ENCODE measurements around the gene OGFR.

Gene OGFR

GRCh38 chr20:62831854-62832211, 27.2 kb downstream of the OGFR start:
- no peaks in the 10 kb centered on the region for H3K79me2 ChIP-seq (ENCODE audit: insufficient read depth, low read depth)
- peaks cover 34% of the 10 kb centered on the region for H3K4me1 ChIP-seq (ENCODE audit: low read depth, poor library complexity, severe bottlenecking)
- no peak overlapping the region for H3K4me3 ChIP-seq (IDR thresholded peaks at IDR 0.05; ENCODE audit: insufficient read depth, low read depth, low read length)
- H4K20me1 ChIP-seq (ENCODE audit: insufficient read depth) = no peaks in the 10 kb centered on the region
- TF ChIP-seq CTCF (conservative IDR thresholded peaks at IDR 0.05; ENCODE audit: low read depth, low read length) = no peak
- peak overlapping the region; percentile 66 for H2AFZ ChIP-seq (ENCODE audit: low read depth)
- H3K9ac ChIP-seq = peak overlapping the region; percentile 25; the same call in 1 of the 2 replicates
- H3K27me3 ChIP-seq (ENCODE audit: insufficient read depth, low read depth) = no peaks in the 10 kb centered on the region
- no peaks in the 10 kb centered on the region for H3K36me3 ChIP-seq (ENCODE audit: insufficient read depth)
- H3K27ac ChIP-seq = peak overlapping the region; percentile 85
- H3K4me2 ChIP-seq = peak overlapping the region; percentile 64

GRCh38 chr20:62832212-62832922, 27.7 kb downstream of the OGFR start:
- Histone ChIP-seq H3K27me3 (ENCODE audit: insufficient read depth, low read depth) (no peaks in the 10 kb centered on the region), H3K9ac (peak overlapping the region; percentile 57; the same call in 1 of the 2 replicates), H3K27ac (peak overlapping the region; percentile 85), H3K36me3 (ENCODE audit: insufficient read depth) (no peaks in the 10 kb centered on the region), H2AFZ (ENCODE audit: low read depth) (peak overlapping the region; percentile 66), H3K4me2 (peak overlapping the region; percentile 64), H3K79me2 (ENCODE audit: insufficient read depth, low read depth) (no peaks in the 10 kb centered on the region), H3K4me3 (IDR thresholded peaks at IDR 0.05; ENCODE audit: insufficient read depth, low read depth, low read length) (no peak overlapping the region), H4K20me1 (ENCODE audit: insufficient read depth) (no peaks in the 10 kb centered on the region), H3K4me1 (ENCODE audit: low read depth, poor library complexity, severe bottlenecking) (peaks cover 38% of the 10 kb centered on the region)
- TF ChIP-seq CTCF (conservative IDR thresholded peaks at IDR 0.05; ENCODE audit: low read depth, low read length) = no peak; the same call in 1 of the 2 replicates

GRCh38 chr20:62832951-62833391, 28.3 kb downstream of the OGFR start:
- H3K27ac ChIP-seq = peak overlapping the region; percentile 85
- H3K27me3 ChIP-seq (ENCODE audit: insufficient read depth, low read depth) = no peaks in the 10 kb centered on the region

GRCh38 chr20:62834967-62835730, 30.5 kb downstream of the OGFR start:
- no peak overlapping the region for H3K9ac ChIP-seq
- no peak overlapping the region for H3K4me2 ChIP-seq
- H3K4me1 ChIP-seq (ENCODE audit: low read depth, poor library complexity, severe bottlenecking) = peaks cover 56% of the 10 kb centered on the region
- H3K4me3 ChIP-seq (IDR thresholded peaks at IDR 0.05; ENCODE audit: insufficient read depth, low read depth, low read length) = no peak overlapping the region
- TF ChIP-seq CTCF (conservative IDR thresholded peaks at IDR 0.05; ENCODE audit: low read depth, low read length) = no peak
- no peak overlapping the region for H2AFZ ChIP-seq (ENCODE audit: low read depth)
- no peak overlapping the region for H3K27ac ChIP-seq
- no peaks in the 10 kb centered on the region for H3K36me3 ChIP-seq (ENCODE audit: insufficient read depth)
- H4K20me1 ChIP-seq (ENCODE audit: insufficient read depth) = no peaks in the 10 kb centered on the region
- no peaks in the 10 kb centered on the region for H3K27me3 ChIP-seq (ENCODE audit: insufficient read depth, low read depth)
- H3K79me2 ChIP-seq (ENCODE audit: insufficient read depth, low read depth) = no peaks in the 10 kb centered on the region

More at GRCh38 chr20:62832951-62833391, 28.3 kb downstream of the OGFR start:
- Histone ChIP-seq H3K79me2 (ENCODE audit: insufficient read depth, low read depth) (no peaks in the 10 kb centered on the region), H3K4me2 (peak overlapping the region; percentile 64), H3K4me1 (ENCODE audit: low read depth, poor library complexity, severe bottlenecking) (peaks cover 43% of the 10 kb centered on the region), H3K9ac (peak overlapping the region; percentile 57), H3K36me3 (ENCODE audit: insufficient read depth) (no peaks in the 10 kb centered on the region), H3K4me3 (IDR thresholded peaks at IDR 0.05; ENCODE audit: insufficient read depth, low read depth, low read length) (no peak overlapping the region), H4K20me1 (ENCODE audit: insufficient read depth) (no peaks in the 10 kb centered on the region), H2AFZ (ENCODE audit: low read depth) (peak overlapping the region; percentile 66)
- TF ChIP-seq CTCF (conservative IDR thresholded peaks at IDR 0.05; ENCODE audit: low read depth, low read length) = no peak

Data from KMS-11 (cell line).